HEK293 (cell line): ENCODE data around the gene IGSF10.

ENCODE experiments used
- CTCF ChIA-PET: fragments of 350-600 bp; formaldehyde crosslinking; extraction: SDS; loops from one replicate; lab custom pipeline; 2021; ENCODE audit warnings: antibody characterized with exemption; lab: Yijun Ruan, JAX
- POLR2A ChIA-PET: fragments of 300-600 bp; formaldehyde crosslinking; extraction: SDS; loops from one replicate; lab custom pipeline; 2020; ENCODE audit warnings: antibody characterized with exemption, inconsistent platforms; lab: Yijun Ruan, JAX
- H3K27ac ChIP-seq: fragments of 200-500 bp; sonication (Bioruptor generic); 2 replicates; pipeline ENCODE4 v1.5.1; 2014; ENCODE audit warnings: low read depth, low read length, control low read depth, inconsistent platforms; ENCODE audit errors: extremely low read depth
- H3K36me3 ChIP-seq, 2 experiments: fragments of 200-500 bp in 1 of 2; sonication (Bioruptor generic) in 1 of 2; 1 replicate in 1 of 2; 2 replicates in 1 of 2; pipeline ENCODE4 v1.5.1; 2014 to 2017; ENCODE audit warnings: inconsistent platforms in 2 of 2, low read length in 2 of 2; ENCODE audit not compliant: control insufficient read depth in 2 of 2, insufficient read depth in 1 of 2
- H3K4me1 ChIP-seq: fragments of 200-500 bp; sonication (Bioruptor generic); 2 replicates; pipeline ENCODE4 v1.5.1; 2014; ENCODE audit warnings: mild to moderate bottlenecking, low read length, inconsistent platforms; ENCODE audit not compliant: control insufficient read depth, insufficient read depth
- H3K4me3 ChIP-seq: 2 replicates; pipeline ENCODE4 v1.5.1; 2011; ENCODE audit warnings: low read depth, mild to moderate bottlenecking, control low read depth, low read length, moderate library complexity
- H3K9me3 ChIP-seq: fragments of 200-500 bp; sonication (Bioruptor generic); 2 replicates; pipeline ENCODE4 v1.5.1; 2014; ENCODE audit warnings: low read depth, low read length, inconsistent platforms; ENCODE audit not compliant: control insufficient read depth, insufficient read depth
- KLF7 ChIP-seq: fragments of 450-650 bp; formaldehyde crosslinking; IDR thresholded peaks from 2 replicates; pipeline ENCODE4 v1.5.1; 2016; ENCODE audit warnings: missing biosample characterization, missing genetic modification characterization, borderline replicate concordance
- MEIS1 ChIP-seq: sonication (generic); formaldehyde crosslinking; IDR thresholded peaks from 2 replicates; pipeline ENCODE4 v1.8.1; 2022; ENCODE audit warnings: missing genetic modification reagents, mild to moderate bottlenecking, borderline replicate concordance
- MZF1 ChIP-seq: fragments of 450-650 bp; formaldehyde crosslinking; IDR thresholded peaks from 2 replicates; pipeline ENCODE4 v1.5.1; 2017; ENCODE audit warnings: missing biosample characterization, missing genetic modification characterization, borderline replicate concordance
- PRDM10 ChIP-seq: fragments of 450-650 bp; formaldehyde crosslinking; IDR thresholded peaks from 2 replicates; pipeline ENCODE4 v1.5.1; 2016; ENCODE audit warnings: missing biosample characterization, missing genetic modification characterization
- ZBTB1 ChIP-seq: fragments of 450-650 bp; formaldehyde crosslinking; IDR thresholded peaks from 2 replicates; pipeline ENCODE4 v1.5.1; 2016; ENCODE audit warnings: missing biosample characterization, missing genetic modification characterization
- ZBTB49 ChIP-seq: fragments of 450-650 bp; formaldehyde crosslinking; IDR thresholded peaks from 2 replicates; pipeline ENCODE4 v1.5.1; 2016; ENCODE audit warnings: missing biosample characterization, missing genetic modification characterization, low read depth
- ZNF114 ChIP-seq: fragments of 450-650 bp; formaldehyde crosslinking; IDR thresholded peaks from 2 replicates; pipeline ENCODE4 v1.5.0; 2017; ENCODE audit warnings: missing biosample characterization, missing genetic modification characterization
- ZNF146 ChIP-seq: fragments of 450-650 bp; formaldehyde crosslinking; IDR thresholded peaks from 2 replicates; pipeline ENCODE4 v1.5.1; 2016; ENCODE audit warnings: missing biosample characterization, missing genetic modification characterization
- ZNF174 ChIP-seq: fragments of 450-650 bp; formaldehyde crosslinking; IDR thresholded peaks from 2 replicates; pipeline ENCODE4 v1.5.0; 2017; ENCODE audit warnings: missing biosample characterization, mild to moderate bottlenecking, missing genetic modification characterization
- ZNF2 ChIP-seq: fragments of 450-650 bp; formaldehyde crosslinking; IDR thresholded peaks from 2 replicates; pipeline ENCODE4 v1.5.1; 2016; ENCODE audit warnings: missing biosample characterization, missing genetic modification characterization
- ZNF214 ChIP-seq: fragments of 450-650 bp; formaldehyde crosslinking; IDR thresholded peaks from 2 replicates; pipeline ENCODE4 v1.5.1; 2017; ENCODE audit warnings: missing biosample characterization, mild to moderate bottlenecking, missing genetic modification characterization, borderline replicate concordance
- ZNF280C ChIP-seq: fragments of 450-650 bp; formaldehyde crosslinking; IDR thresholded peaks from 2 replicates; pipeline ENCODE4 v1.5.1; 2016; ENCODE audit warnings: missing biosample characterization, missing genetic modification characterization
- ZNF449 ChIP-seq: fragments of 450-650 bp; formaldehyde crosslinking; IDR thresholded peaks from 2 replicates; pipeline ENCODE4 v1.5.1; 2017; ENCODE audit warnings: missing biosample characterization, mild to moderate bottlenecking, missing genetic modification characterization, moderate library complexity
- ZNF514 ChIP-seq: fragments of 450-650 bp; formaldehyde crosslinking; IDR thresholded peaks from 2 replicates; pipeline ENCODE4 v1.5.1; 2016; ENCODE audit warnings: missing biosample characterization, missing genetic modification characterization
- ZNF571 ChIP-seq: fragments of 450-650 bp; formaldehyde crosslinking; IDR thresholded peaks from 2 replicates; pipeline ENCODE4 v1.5.0; 2017; ENCODE audit warnings: missing biosample characterization, missing genetic modification characterization
- ZNF610 ChIP-seq: fragments of 450-650 bp; formaldehyde crosslinking; IDR thresholded peaks from 2 replicates; pipeline ENCODE4 v1.5.1; 2016; ENCODE audit warnings: missing biosample characterization, missing genetic modification characterization, borderline replicate concordance
- ZNF623 ChIP-seq: fragments of 450-650 bp; formaldehyde crosslinking; IDR thresholded peaks from 2 replicates; pipeline ENCODE4 v1.5.1; 2016; ENCODE audit warnings: missing biosample characterization, missing genetic modification characterization
- ZNF768 ChIP-seq: fragments of 450-650 bp; formaldehyde crosslinking; IDR thresholded peaks from 2 replicates; pipeline ENCODE4 v1.5.1; 2018; ENCODE audit warnings: missing biosample characterization, mild to moderate bottlenecking, missing genetic modification characterization
- ZNF776 ChIP-seq: fragments of 450-650 bp; formaldehyde crosslinking; IDR thresholded peaks from 2 replicates; pipeline ENCODE4 v1.5.0; 2017; ENCODE audit warnings: missing biosample characterization, missing genetic modification characterization, borderline replicate concordance
- ZNF785 ChIP-seq: fragments of 450-650 bp; formaldehyde crosslinking; IDR thresholded peaks from 2 replicates; pipeline ENCODE4 v1.5.1; 2016; ENCODE audit warnings: missing biosample characterization, missing genetic modification characterization
- ZNF837 ChIP-seq: fragments of 450-650 bp; formaldehyde crosslinking; IDR thresholded peaks from 2 replicates; pipeline ENCODE4 v1.5.1; 2016; ENCODE audit warnings: missing biosample characterization, missing genetic modification characterization
- ZNF843 ChIP-seq: fragments of 450-650 bp; formaldehyde crosslinking; IDR thresholded peaks from 2 replicates; pipeline ENCODE4 v1.5.1; 2016; ENCODE audit warnings: missing biosample characterization, missing genetic modification characterization

IGSF10 gene

GRCh38 chr3:151462278-151462780 is 1.5 kb upstream of the IGSF10 start:
- POLR2A ChIA-PET = no interaction called here
- Histone ChIP-seq H3K36me3 (no peaks in the 10 kb centered on the region), H3K9me3 (no peaks in the 10 kb centered on the region), H3K4me1 (no peaks in the 10 kb centered on the region), H3K27ac (no peak overlapping the region)
- TF ChIP-seq MZF1 (tag by site-specific recombination) (no peak), ZNF2 (tag by site-specific recombination) (no peak), ZNF843 (tag by site-specific recombination) (no peak), ZNF610 (tag by site-specific recombination) (no peak), ZNF449 (tag by site-specific recombination) (no peak), PRDM10 (tag by site-specific recombination) (no peak), ZNF514 (tag by site-specific recombination) (no peak), ZNF174 (tag by site-specific recombination) (no peak), ZNF776 (tag by site-specific recombination) (no peak), ZNF146 (tag by site-specific recombination) (no peak), ZNF785 (tag by site-specific recombination) (no peak), ZNF114 (no peak), MEIS1 (no peak), ZBTB49 (no peak), ZNF768 (tag by site-specific recombination) (no peak)
- TF ChIP-seq, all 188 proteins: peak for 0
- CTCF ChIA-PET = interaction anchor here (0.6 to 1.0 kb wide), 4 partner anchors 23 to 258 kb away, joined by 3 to 5 read pairs (median 3); no protein-coding TSS in a partner anchor
- no peak overlapping the region for H3K4me3 ChIP-seq

GRCh38 chr3:151460228-151460627 is 633 bp downstream of the IGSF10 start:
- peak overlapping the region; percentile 57 for H3K4me3 ChIP-seq
- no peaks in the 10 kb centered on the region for H3K9me3 ChIP-seq
- H3K4me1 ChIP-seq = no peaks in the 10 kb centered on the region
- ChIA-PET POLR2A (interaction anchor here (0.7 kb wide), 1 partner anchor 377 kb away, joined by 3 read pairs; no protein-coding TSS in a partner anchor), CTCF (interaction anchor here (0.8 kb wide), 1 partner anchor 8 kb away, joined by 3 read pairs; no protein-coding TSS in a partner anchor)
- TF ChIP-seq ZBTB1 (tag by site-specific recombination) (no peak), ZNF837 (tag by site-specific recombination) (no peak), ZNF280C (no peak), ZNF214 (tag by site-specific recombination) (no peak), ZNF623 (no peak), ZNF571 (no peak), KLF7 (tag by site-specific recombination) (no peak)
- H3K36me3 ChIP-seq = no peaks in the 10 kb centered on the region
- no peak overlapping the region for H3K27ac ChIP-seq
